SU-DHL-6 (cell line): ENCODE measurements around the gene LRP2.

ENCODE experiments used
- H2AFZ ChIP-seq: fragments of 200-600 bp; sonication (generic); 2 replicates; pipeline ENCODE4 v1.6.1; 2014; ENCODE audit warnings: low read depth, mild to moderate bottlenecking, moderate library complexity, mixed read lengths, antibody characterized with exemption, low read length; ENCODE audit not compliant: severe bottlenecking
- H3F3A ChIP-seq: fragments of 200-600 bp; shearing (Covaris generic); 2 replicates; pipeline ENCODE4 v1.6.0; 2016; ENCODE audit warnings: antibody characterized with exemption, mild to moderate bottlenecking; ENCODE audit not compliant: insufficient read depth
- H3K27ac ChIP-seq: fragments of 200-600 bp; sonication (generic); 2 replicates; pipeline ENCODE4 v1.5.1; 2016; ENCODE audit warnings: low read depth, mild to moderate bottlenecking, low read length, moderate library complexity, mixed read lengths
- H3K27me3 ChIP-seq: fragments of 200-600 bp; sonication (generic), shearing (Covaris generic); 2 replicates; pipeline ENCODE4 v1.6.0; 2014; ENCODE audit warnings: mild to moderate bottlenecking, low read length
- H3K36me3 ChIP-seq: fragments of 200-600 bp; sonication (generic); 2 replicates; pipeline ENCODE4 v1.6.1; 2014; ENCODE audit warnings: mild to moderate bottlenecking, low read length, mixed read lengths
- H3K4me2 ChIP-seq: fragments of 300-600, 200-600 bp; shearing (Covaris generic), sonication (generic); 2 replicates; pipeline ENCODE4 v1.6.0; 2014; ENCODE audit warnings: low read length, low read depth, mild to moderate bottlenecking; ENCODE audit not compliant: poor library complexity, severe bottlenecking
- H3K4me3 ChIP-seq: fragments of 200-600 bp; sonication (generic); 2 replicates; pipeline ENCODE4 v1.5.1; 2014; ENCODE audit warnings: antibody characterized with exemption, low read length, mild to moderate bottlenecking, mixed read lengths; ENCODE audit not compliant: insufficient read depth, poor library complexity, severe bottlenecking
- H3K79me2 ChIP-seq: fragments of 200-600 bp; sonication (generic); 2 replicates; pipeline ENCODE4 v1.6.1; 2014; ENCODE audit warnings: mild to moderate bottlenecking, low read length, moderate library complexity; ENCODE audit not compliant: insufficient read depth
- H3K9ac ChIP-seq: fragments of 200-600 bp; sonication (generic); 2 replicates; pipeline ENCODE4 v1.7.0; 2014; ENCODE audit warnings: mild to moderate bottlenecking, low read length
- H3K9me2 ChIP-seq: fragments of 200-600 bp; sonication (generic); replicated peaks from 2 replicates; pipeline ENCODE4 v1.6.1; 2014; ENCODE audit warnings: low read length; ENCODE audit not compliant: insufficient read depth
- H3K9me3 ChIP-seq: fragments of 200-600 bp; sonication (generic); 2 replicates; pipeline ENCODE4 v1.6.1; 2014; ENCODE audit warnings: low read length, mixed read lengths; ENCODE audit not compliant: insufficient read depth
- H4K20me1 ChIP-seq: fragments of 200-600 bp; sonication (generic); 2 replicates; pipeline ENCODE4 v1.6.1; 2014; ENCODE audit warnings: low read depth, mild to moderate bottlenecking, antibody characterized with exemption, low read length, moderate library complexity, mixed read lengths
- EZH2phosphoT487 ChIP-seq: fragments of 200-600 bp; sonication (generic), shearing (Covaris generic); conservative IDR thresholded peaks from 2 replicates; pipeline ENCODE4 v1.6.1; 2018; ENCODE audit warnings: mild to moderate bottlenecking, antibody characterized with exemption, low read length, moderate library complexity, mixed read lengths
- TF ChIP-seq, protein P1 (sequence below): fragments of 200-600 bp; sonication (generic); IDR thresholded peaks from one replicate; pipeline ENCODE4 v1.5.1; 2017; ENCODE audit warnings: antibody characterized with exemption, mild to moderate bottlenecking, low read length, moderate library complexity; ENCODE audit not compliant: insufficient read depth, poor library complexity, severe bottlenecking

LRP2 gene

DNA sequence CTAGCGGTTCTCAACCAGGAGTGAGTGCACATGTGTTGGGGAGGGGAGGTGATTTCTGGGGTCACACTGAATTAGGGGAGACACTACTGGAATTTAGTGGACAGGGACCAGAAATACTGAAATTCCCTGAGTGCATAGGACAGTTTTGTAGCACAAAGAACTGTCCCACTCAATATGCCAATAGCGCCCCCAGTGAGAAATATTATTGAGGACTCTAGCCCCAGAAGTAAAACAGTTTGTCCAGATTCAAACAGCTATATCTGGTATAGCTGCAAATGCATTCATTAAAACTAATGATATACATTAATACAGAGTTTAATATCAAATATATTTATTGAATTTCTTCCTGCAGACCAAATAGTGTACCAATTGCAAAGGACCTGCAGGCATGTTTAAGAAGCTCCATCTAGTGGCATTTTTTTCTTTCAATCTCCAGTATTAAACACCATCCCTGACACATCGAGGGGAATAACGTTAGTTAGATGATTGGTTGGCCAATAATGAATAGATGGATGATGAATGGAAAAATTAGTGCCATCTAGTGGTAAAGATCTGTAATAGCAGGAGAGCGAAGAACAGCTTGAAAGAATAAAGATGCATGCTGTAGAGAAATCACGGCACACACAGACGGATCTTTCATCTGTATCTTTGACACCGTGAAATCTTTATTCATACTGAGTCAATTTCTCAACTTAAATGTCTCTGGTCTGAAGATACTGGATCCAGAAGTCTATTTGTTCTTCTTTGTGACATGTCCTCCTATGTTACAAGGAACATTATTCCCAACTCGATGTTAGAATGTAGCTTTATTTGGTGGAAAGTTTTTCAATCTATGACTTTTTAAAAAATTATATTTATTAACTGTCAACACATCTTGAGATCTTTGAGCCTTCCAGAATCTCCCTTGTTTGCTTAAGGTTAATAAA, 230.5 kb downstream of the LRP2 start:
- Histone ChIP-seq H3K27ac (no peak overlapping the region), H3F3A (no peaks in the 10 kb centered on the region), H3K79me2 (no peaks in the 10 kb centered on the region), H4K20me1 (no peaks in the 10 kb centered on the region), H3K9me2 (no peaks in the 10 kb centered on the region), H3K9ac (no peak overlapping the region), H3K4me3 (no peak overlapping the region), H3K9me3 (no peaks in the 10 kb centered on the region), H3K4me2 (no peak overlapping the region), H2AFZ (no peak overlapping the region), H3K27me3 (no peaks in the 10 kb centered on the region), H3K36me3 (no peaks in the 10 kb centered on the region)
- TF ChIP-seq, protein P1, sequence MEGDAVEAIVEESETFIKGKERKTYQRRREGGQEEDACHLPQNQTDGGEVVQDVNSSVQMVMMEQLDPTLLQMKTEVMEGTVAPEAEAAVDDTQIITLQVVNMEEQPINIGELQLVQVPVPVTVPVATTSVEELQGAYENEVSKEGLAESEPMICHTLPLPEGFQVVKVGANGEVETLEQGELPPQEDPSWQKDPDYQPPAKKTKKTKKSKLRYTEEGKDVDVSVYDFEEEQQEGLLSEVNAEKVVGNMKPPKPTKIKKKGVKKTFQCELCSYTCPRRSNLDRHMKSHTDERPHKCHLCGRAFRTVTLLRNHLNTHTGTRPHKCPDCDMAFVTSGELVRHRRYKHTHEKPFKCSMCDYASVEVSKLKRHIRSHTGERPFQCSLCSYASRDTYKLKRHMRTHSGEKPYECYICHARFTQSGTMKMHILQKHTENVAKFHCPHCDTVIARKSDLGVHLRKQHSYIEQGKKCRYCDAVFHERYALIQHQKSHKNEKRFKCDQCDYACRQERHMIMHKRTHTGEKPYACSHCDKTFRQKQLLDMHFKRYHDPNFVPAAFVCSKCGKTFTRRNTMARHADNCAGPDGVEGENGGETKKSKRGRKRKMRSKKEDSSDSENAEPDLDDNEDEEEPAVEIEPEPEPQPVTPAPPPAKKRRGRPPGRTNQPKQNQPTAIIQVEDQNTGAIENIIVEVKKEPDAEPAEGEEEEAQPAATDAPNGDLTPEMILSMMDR = peak; percentile 41
- TF ChIP-seq EZH2phosphoT487 = no peak

DNA sequence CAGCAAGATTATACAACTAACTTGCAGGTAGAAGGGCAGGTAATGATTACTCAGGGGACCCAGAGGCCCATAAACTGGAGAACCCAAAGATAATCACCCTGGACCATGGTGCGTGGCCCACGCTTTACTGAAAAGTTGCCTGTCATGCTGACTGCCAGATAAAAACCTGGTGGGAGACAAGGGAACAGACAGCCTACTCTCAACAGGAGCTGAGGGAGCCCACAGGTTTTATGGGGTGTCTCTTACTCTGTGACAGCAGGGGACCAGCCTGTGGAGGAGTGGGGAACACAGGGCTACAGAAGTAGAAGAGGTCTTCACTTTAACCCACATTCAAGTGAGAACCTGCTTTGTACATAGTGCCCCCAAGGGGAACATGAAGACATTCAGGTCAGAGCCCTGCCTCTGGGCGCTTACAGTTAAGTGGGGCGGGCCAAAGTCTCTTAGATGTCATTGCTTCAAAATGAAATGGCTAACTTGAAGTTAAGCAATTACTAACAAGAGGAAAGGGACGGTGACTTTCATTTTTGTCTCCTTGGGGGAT, 232.6 kb downstream of the LRP2 start:
- H3K36me3 ChIP-seq = no peaks in the 10 kb centered on the region
- H3K9ac ChIP-seq = no peak overlapping the region
- no peak overlapping the region for H3K4me2 ChIP-seq
- no peak overlapping the region for H3K4me3 ChIP-seq
- no peaks in the 10 kb centered on the region for H3K9me2 ChIP-seq
- TF ChIP-seq EZH2phosphoT487 = no peak
- TF ChIP-seq, protein P1 = no peak
- H3K27me3 ChIP-seq = no peaks in the 10 kb centered on the region
- no peaks in the 10 kb centered on the region for H3F3A ChIP-seq
- H4K20me1 ChIP-seq = no peaks in the 10 kb centered on the region
- H3K27ac ChIP-seq = no peak overlapping the region
- no peak overlapping the region for H2AFZ ChIP-seq
- H3K79me2 ChIP-seq = no peaks in the 10 kb centered on the region
- no peaks in the 10 kb centered on the region for H3K9me3 ChIP-seq

DNA sequence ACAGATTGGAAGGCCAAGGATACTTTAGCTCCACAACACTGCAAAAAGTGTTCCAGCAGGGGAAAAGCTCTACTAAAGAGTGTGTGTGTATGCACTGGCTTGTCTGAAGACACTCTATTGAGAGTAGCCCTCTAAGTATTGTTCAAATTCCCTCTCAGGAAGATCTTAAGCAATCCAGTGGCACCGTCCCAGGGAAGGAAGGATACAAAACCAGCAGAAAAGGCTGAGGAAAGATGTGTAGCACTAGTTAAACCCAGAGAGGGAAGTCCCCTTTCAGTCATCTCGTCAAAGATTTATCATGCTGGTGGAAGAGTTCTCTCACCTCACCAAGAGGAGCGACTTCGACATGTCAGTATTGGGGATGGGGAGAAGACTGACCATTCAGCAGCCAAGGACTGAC, 242.5 kb downstream of the LRP2 start:
- Histone ChIP-seq H3K36me3 (no peaks in the 10 kb centered on the region), H2AFZ (no peak overlapping the region), H3K4me3 (no peak overlapping the region), H3K27ac (no peak overlapping the region), H3K79me2 (no peaks in the 10 kb centered on the region), H3K4me2 (no peak overlapping the region), H3K27me3 (no peaks in the 10 kb centered on the region), H3K9me2 (no peaks in the 10 kb centered on the region), H3K9ac (no peak overlapping the region), H3F3A (no peaks in the 10 kb centered on the region), H4K20me1 (no peaks in the 10 kb centered on the region), H3K9me3 (no peaks in the 10 kb centered on the region)
- TF ChIP-seq EZH2phosphoT487 = no peak
- TF ChIP-seq, protein P1 = no peak
